CD4-positive, alpha-beta T cell treated with Interleukin-6 at 100 ng/mL for 8 hours (primary cell): Measurements from ENCODE around the gene GLS.

Experiments used
- DNase-seq: peaks from one replicate; pipeline ENCODE4 v3.0.0-alpha.2; 2020; ENCODE audit warnings: mixed read lengths, low spot score

Gene GLS

DNA sequence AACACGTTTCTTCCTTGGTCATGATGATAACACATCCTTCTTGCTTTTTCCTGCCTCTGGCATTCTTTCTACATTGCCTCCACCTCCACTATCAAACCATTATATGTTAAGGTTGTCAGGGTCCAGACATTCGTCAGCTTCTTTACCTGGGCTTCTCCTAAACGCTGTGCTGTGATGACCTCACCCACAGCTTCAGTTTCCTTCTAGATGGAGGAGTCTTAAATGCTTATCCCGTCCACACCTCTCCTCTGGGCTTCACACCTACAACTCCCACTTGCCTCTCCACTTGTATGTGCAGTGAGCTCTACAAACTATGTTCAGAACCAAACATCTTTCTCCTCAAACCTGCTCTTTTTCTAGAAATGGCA is 134.0 kb downstream of the GLS start:
- no peak for DNase-seq
